GM19239 (cell line): ENCODE results near the gene TRAPPC8.
"Not testable (repeated sequence)": the region's sequence is repeated elsewhere in the genome, so short reads cannot be mapped to it uniquely, and the experiment has no call there.

ENCODE experiments used
- DNase-seq: peaks from one replicate; pipeline ENCODE4 v3.0.0; 2011; ENCODE audit warnings: low spot score; ENCODE audit not compliant: insufficient read length
- FAIRE-seq: peaks from 2 replicates; lab custom pipeline; 2011; peaks lifted over from hg19 to GRCh38; lab: Jason Lieb, UNC

The TRAPPC8 gene, protein sequence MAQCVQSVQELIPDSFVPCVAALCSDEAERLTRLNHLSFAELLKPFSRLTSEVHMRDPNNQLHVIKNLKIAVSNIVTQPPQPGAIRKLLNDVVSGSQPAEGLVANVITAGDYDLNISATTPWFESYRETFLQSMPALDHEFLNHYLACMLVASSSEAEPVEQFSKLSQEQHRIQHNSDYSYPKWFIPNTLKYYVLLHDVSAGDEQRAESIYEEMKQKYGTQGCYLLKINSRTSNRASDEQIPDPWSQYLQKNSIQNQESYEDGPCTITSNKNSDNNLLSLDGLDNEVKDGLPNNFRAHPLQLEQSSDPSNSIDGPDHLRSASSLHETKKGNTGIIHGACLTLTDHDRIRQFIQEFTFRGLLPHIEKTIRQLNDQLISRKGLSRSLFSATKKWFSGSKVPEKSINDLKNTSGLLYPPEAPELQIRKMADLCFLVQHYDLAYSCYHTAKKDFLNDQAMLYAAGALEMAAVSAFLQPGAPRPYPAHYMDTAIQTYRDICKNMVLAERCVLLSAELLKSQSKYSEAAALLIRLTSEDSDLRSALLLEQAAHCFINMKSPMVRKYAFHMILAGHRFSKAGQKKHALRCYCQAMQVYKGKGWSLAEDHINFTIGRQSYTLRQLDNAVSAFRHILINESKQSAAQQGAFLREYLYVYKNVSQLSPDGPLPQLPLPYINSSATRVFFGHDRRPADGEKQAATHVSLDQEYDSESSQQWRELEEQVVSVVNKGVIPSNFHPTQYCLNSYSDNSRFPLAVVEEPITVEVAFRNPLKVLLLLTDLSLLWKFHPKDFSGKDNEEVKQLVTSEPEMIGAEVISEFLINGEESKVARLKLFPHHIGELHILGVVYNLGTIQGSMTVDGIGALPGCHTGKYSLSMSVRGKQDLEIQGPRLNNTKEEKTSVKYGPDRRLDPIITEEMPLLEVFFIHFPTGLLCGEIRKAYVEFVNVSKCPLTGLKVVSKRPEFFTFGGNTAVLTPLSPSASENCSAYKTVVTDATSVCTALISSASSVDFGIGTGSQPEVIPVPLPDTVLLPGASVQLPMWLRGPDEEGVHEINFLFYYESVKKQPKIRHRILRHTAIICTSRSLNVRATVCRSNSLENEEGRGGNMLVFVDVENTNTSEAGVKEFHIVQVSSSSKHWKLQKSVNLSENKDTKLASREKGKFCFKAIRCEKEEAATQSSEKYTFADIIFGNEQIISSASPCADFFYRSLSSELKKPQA (N-terminal part only)

DNA sequence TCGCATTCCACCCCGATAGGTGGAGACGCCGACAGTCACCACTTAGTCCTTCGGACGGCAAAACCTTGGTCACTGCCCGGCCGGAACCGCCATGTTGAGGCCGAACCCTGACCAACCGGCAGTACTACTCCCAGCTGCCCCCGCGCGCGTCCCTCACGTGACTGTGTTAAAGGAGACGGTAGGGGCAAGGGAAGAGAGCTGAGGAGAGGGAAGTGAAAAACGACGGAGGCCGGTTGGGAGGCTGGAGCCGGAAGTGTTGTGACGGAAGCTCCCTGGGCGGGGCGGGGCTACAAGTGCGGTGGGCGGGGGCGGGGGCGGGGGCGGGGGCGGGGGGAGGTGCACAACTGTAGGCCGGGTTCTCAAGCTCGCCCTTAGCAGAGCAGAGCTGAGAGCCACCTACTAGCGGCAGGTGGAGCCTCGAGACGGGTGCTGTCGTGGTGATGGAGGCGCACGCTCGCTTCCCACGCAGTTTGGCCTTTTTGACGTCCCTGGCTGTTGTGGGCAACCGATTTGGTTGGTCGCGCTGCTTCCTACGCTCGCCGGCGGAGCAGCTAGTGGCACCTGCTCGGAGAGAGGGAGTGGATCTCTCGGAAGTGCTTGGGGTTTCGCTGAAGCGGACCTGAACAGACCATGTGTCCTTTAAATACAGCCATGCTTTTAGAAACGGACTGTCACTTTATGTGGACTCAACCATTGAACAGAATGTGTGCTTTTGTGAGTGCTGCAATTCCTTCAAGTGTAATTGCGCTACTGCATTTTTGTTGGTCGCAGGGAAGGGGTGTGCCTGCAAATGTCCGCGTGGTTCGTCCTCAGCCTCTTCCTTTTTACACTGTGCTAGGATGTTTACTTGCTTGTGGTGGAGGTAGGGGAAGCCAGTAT is at the start of gene TRAPPC8:
TSS of gene TRAPPC8 (minus strand) at position 130 of the 879 bp plus-strand sequence. CDS start 364 bp downstream, outside the sequence.
- FAIRE-seq = peak; percentile 90
- DNase-seq = peak; percentile 91

GRCh38 chr18:31990823-31991222 is 47.9 kb upstream of the TRAPPC8 start:
- DNase-seq (no peak), FAIRE-seq (no peak)

DNA sequence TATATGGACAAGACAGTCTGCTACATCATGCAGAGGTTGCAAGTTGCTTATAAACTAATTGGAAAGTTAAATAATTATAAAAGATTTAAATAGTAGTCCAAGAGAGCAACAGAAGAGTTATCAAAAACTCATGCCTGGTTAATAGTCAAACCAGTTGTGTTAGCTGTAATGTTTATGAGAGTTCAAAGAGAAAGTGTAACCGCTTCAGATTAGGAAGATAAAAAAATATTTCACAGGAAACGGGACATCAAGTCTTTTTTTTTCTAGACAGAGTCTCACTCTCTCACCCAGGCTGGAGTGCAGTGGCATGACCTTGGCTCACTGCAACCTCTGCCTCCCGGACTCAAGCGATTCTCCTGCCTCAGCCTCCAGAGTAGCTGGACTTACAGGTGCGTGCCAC is 41.0 kb upstream of the TRAPPC8 start:
- no peak for FAIRE-seq
- DNase-seq = no peak

DNA sequence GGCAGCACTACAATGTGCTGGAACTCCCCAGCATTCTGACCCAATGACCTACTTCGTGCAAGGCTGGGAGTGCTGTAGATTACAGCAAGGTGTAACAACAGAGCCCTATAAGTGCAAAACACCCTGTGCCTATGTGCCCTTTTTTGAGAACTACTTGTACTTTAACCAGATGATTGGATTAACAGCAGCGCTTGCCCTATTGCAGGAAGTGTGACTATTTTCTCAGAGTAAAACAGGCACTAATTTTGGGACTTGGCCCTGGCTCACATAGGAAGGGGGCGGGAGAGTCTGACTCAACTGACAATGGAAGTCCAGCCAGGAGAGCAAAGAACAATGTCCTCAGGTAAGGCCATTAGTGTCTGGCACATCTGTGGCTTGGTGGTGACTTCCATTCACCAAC is 40.1 kb upstream of the TRAPPC8 start:
- FAIRE-seq = no peak
- no peak for DNase-seq

- no peak for DNase-seq
- FAIRE-seq = no peak
These were observed 37.9 kb upstream of the TRAPPC8 start for GRCh38 chr18:31980863-31981262.

- FAIRE-seq (no peak), DNase-seq (no peak)
These were observed 36.8 kb upstream of the TRAPPC8 start for GRCh38 chr18:31979714-31980113.

DNA sequence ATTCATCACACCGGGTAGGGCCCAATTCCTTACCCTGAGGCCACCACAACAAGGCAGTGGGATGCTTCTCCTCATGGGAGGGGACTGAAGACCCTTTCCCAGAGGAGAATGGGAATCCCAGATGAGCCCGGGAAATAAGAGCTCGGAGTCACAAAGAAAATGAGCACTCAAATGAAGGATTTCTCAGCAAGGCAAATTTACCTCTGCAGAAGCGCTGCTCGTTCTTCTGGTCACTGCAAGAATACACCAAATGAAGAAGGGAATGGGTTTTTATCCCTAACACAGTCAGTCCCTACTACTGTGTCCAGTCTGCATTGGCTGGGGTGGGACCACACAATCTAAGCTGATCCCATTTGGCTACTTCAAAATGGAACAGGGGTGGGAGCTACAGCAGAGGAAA is 35.7 kb upstream of the TRAPPC8 start:
- no peak for DNase-seq
- no peak for FAIRE-seq

DNA sequence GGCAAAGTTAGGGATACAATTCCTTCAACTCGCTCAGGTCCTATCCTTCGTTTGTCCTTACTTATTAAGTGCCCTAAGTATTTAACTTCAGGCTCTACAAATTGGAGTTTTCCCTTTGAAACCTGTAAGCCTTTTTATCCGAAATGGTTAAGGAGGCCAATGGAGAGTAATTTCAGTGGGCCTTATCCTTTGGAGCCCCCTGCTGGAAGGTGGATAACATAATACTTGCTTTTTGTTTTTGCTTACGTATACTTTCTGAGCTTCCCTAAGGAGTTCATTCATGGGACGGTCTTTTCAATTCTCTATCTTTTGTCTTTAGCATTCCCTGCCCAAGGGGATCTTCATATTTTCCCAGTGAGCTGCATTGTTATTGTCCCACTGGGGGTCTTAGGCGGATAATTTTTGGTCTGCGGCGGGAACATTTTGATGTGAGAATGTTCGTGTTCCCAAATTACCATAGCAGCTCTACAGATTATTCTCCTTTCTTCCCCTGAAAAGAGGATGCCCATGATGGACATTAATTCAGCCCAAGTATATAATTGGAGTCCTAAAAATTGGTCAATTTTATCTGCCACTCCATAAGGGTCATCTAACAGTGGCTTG is 34.4 kb upstream of the TRAPPC8 start:
- DNase-seq (no peak), FAIRE-seq (peak; percentile 79)

- FAIRE-seq = no peak
- DNase-seq = no peak
These were observed 33.3 kb upstream of the TRAPPC8 start for GRCh38 chr18:31976242-31976641.

- DNase-seq (no peak), FAIRE-seq (no peak)
These were observed 31.1 kb upstream of the TRAPPC8 start for GRCh38 chr18:31973929-31974546.

GRCh38 chr18:31970617-31971016 is 27.7 kb upstream of the TRAPPC8 start:
- no peak for FAIRE-seq
- DNase-seq = no peak

GRCh38 chr18:31965316-31965970 is 22.5 kb upstream of the TRAPPC8 start:
- FAIRE-seq = no peak
- DNase-seq = no peak

GRCh38 chr18:31957728-31958127 is 14.8 kb upstream of the TRAPPC8 start:
- no peak for DNase-seq
- FAIRE-seq = no peak

DNA sequence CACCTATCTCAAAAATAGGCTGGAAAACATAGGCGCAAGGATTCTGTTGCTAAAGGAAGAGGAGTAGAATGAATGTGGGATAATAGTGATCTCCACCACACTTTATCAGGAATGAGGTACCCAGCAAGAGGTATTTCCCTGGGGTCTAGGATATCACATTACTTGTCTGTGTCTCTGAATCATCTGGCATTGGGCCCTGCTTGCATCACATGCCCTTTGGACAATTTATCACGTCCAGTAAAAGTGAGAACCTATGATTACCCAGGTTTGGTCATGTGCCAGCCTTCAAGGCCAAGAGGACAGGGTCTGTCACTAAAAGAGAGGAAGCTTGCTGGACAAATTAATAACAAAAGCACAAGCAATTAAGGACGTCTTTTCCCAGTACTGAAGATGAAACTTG is 11.4 kb upstream of the TRAPPC8 start:
- no peak for DNase-seq
- no peak for FAIRE-seq

- not testable (repeated sequence) for FAIRE-seq, DNase-seq
These were observed 10.8 kb upstream of the TRAPPC8 start for GRCh38 chr18:31953699-31954098.

DNA sequence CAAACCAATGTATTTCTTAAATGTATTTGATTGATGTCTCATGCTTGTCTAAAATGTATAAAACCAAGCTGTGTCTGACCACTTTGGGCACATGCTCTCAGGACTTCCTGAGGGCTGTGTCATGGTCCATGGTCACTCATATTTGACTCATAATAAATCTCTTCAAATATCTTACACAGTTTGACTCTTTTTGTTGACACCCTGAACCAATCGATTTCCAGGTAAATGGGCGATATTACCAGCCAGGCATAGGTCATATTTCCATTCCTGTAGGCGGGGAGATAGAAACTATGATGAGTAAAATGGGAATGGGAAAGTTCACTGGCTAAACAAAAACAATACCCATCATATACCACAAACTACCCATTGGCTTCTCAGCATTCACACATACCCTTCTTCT is 9.3 kb upstream of the TRAPPC8 start:
- DNase-seq (no peak), FAIRE-seq (no peak)

GRCh38 chr18:31950583-31950982 is 7.7 kb upstream of the TRAPPC8 start:
- DNase-seq = no peak
- no peak for FAIRE-seq

DNA sequence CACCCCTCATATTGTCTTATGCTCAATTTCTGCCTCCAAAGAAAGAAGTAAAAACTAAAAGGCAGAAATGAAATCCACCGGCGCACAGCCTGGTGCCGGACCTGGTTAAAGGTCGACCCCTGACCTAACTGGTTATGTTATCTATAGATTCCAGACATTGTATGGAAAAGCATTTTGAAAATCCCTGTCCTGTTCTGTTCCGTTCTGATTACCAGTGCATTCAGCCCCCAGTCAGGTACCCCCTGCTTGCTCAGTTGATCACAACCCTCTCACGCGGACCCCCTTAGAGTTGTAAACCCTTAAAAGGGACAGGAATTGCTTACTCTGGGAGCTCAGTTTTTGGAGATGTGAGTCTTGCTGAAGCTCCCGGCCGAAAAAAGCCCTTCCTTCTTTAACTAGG is 5.4 kb upstream of the TRAPPC8 start:
- not testable (repeated sequence) for DNase-seq, FAIRE-seq
